H1 (cell line): ENCODE data around the gene SH3RF3.

Experiments
- CBX8 ChIP-seq: fragments of 300-800, 300-1000 bp; sonication (generic); IDR thresholded peaks from 2 replicates; pipeline ENCODE4 v1.7.1; 2016; ENCODE audit warnings: low read depth, low read length, borderline replicate concordance
- CREB1 ChIP-seq: IDR thresholded peaks from 2 replicates; pipeline ENCODE4 v1.6.1; 2012; ENCODE audit warnings: inconsistent platforms
- MAX ChIP-seq: IDR thresholded peaks from 2 replicates; pipeline ENCODE4 v1.6.1; 2012; ENCODE audit warnings: inconsistent platforms
- POLR2A ChIP-seq, 2 experiments: IDR thresholded peaks; 1 replicate in 1 of 2; 2 replicates in 1 of 2; pipeline ENCODE4 v1.6.1; 2011; ENCODE audit warnings: low read depth in 2 of 2, low read length in 2 of 2, mild to moderate bottlenecking in 2 of 2; ENCODE audit errors: control extremely low read depth in 1 of 2
- RBBP5 ChIP-seq: IDR thresholded peaks from 2 replicates; pipeline ENCODE4 v1.7.1; 2012; ENCODE audit warnings: low read depth, mild to moderate bottlenecking, inconsistent platforms, low read length, moderate library complexity, borderline replicate concordance
- SRF ChIP-seq: IDR thresholded peaks from 2 replicates; pipeline ENCODE4 v1.6.1; 2011; ENCODE audit warnings: mild to moderate bottlenecking, low read depth, low read length, moderate library complexity
- TF ChIP-seq, protein P1 (sequence below), 3 experiments: IDR thresholded peaks; 1 replicate in 2 of 3; 2 replicates in 1 of 3; pipeline versions ENCODE4 v1.5.1 to v1.6.1; 2011; ENCODE audit warnings: low read length in 3 of 3, mild to moderate bottlenecking in 3 of 3, inconsistent platforms in 2 of 3, low read depth in 1 of 3, moderate library complexity in 1 of 3; ENCODE audit not compliant: insufficient read depth in 1 of 3; ENCODE audit errors: control extremely low read depth in 1 of 3

GRCh38 chr2:109538546-109538945, 409.5 kb downstream of the SH3RF3 start:
- TF ChIP-seq MAX (no peak), CREB1 (no peak), POLR2A (IDR thresholded peaks at IDR 0.05; ENCODE audit: control extremely low read depth in 1 of 2, low read depth in 2 of 2, low read length in 2 of 2) (no peak), CBX8 (no peak), RBBP5 (no peak), SRF (no peak)
- TF ChIP-seq, protein P1, sequence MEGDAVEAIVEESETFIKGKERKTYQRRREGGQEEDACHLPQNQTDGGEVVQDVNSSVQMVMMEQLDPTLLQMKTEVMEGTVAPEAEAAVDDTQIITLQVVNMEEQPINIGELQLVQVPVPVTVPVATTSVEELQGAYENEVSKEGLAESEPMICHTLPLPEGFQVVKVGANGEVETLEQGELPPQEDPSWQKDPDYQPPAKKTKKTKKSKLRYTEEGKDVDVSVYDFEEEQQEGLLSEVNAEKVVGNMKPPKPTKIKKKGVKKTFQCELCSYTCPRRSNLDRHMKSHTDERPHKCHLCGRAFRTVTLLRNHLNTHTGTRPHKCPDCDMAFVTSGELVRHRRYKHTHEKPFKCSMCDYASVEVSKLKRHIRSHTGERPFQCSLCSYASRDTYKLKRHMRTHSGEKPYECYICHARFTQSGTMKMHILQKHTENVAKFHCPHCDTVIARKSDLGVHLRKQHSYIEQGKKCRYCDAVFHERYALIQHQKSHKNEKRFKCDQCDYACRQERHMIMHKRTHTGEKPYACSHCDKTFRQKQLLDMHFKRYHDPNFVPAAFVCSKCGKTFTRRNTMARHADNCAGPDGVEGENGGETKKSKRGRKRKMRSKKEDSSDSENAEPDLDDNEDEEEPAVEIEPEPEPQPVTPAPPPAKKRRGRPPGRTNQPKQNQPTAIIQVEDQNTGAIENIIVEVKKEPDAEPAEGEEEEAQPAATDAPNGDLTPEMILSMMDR (IDR thresholded peaks at IDR 0.05; ENCODE audit: control extremely low read depth in 1 of 3, insufficient read depth in 1 of 3, low read depth in 1 of 3, low read length in 3 of 3): no peak
